Neural cell (in vitro differentiated cells): ENCODE results near the gene MRPS5. TPM values are rescaled to one million over a fixed set of nuclear protein-coding genes. Genes with fewer than 3 reads are reported as not detected.

Experiments
- H2AFZ ChIP-seq: fragments of 200-600, 300-800 bp; sonication (generic), shearing (Covaris generic); 2 replicates; pipeline ENCODE4 v1.6.0; 2014; ENCODE audit warnings: low read depth, mild to moderate bottlenecking, antibody characterized with exemption, low read length, moderate library complexity
- H3F3A ChIP-seq: fragments of 200-600 bp; shearing (Covaris generic); 2 replicates; pipeline ENCODE4 v1.6.1; 2016; ENCODE audit warnings: mild to moderate bottlenecking, moderate library complexity, mixed read lengths, antibody characterized with exemption, low read length; ENCODE audit not compliant: insufficient read depth, poor library complexity, severe bottlenecking
- H3K27ac ChIP-seq: fragments of 200-600, 300-800 bp; sonication (generic), shearing (Covaris generic); 2 replicates; pipeline ENCODE4 v1.5.1; 2014; ENCODE audit warnings: mild to moderate bottlenecking, low read length, moderate library complexity
- H3K27me3 ChIP-seq: fragments of 300-800, 200-600 bp; sonication (generic), shearing (Covaris generic); 2 replicates; pipeline ENCODE4 v1.6.0; 2014; ENCODE audit warnings: mild to moderate bottlenecking, low read depth, low read length, moderate library complexity; ENCODE audit not compliant: insufficient read depth
- H3K36me3 ChIP-seq: fragments of 300-800, 200-600 bp; sonication (generic), shearing (Covaris generic); 2 replicates; pipeline ENCODE4 v1.5.1; 2014; ENCODE audit warnings: mild to moderate bottlenecking, antibody characterized with exemption, low read length, moderate library complexity; ENCODE audit not compliant: insufficient read depth
- H3K4me2 ChIP-seq: fragments of 300-800, 200-600 bp; sonication (generic), shearing (Covaris generic); 2 replicates; pipeline ENCODE4 v1.6.0; 2014; ENCODE audit warnings: mild to moderate bottlenecking, low read length
- H3K4me3 ChIP-seq: fragments of 300-800, 200-600 bp; sonication (generic), shearing (Covaris generic); 2 replicates; pipeline ENCODE4 v1.5.1; 2014; ENCODE audit warnings: mild to moderate bottlenecking, low read length, moderate library complexity
- H3K79me2 ChIP-seq: fragments of 200-600 bp; shearing (Covaris generic); replicated peaks from 2 replicates; pipeline ENCODE4 v1.6.0; 2014; ENCODE audit warnings: mild to moderate bottlenecking, low read length, moderate library complexity; ENCODE audit not compliant: insufficient read depth
- H3K9ac ChIP-seq: fragments of 300-800, 200-600 bp; sonication (generic), shearing (Covaris generic); 2 replicates; pipeline ENCODE4 v1.6.1; 2016; ENCODE audit warnings: mild to moderate bottlenecking, low read length, mixed read lengths
- H3K9me2 ChIP-seq: fragments of 200-600 bp; shearing (Covaris generic); 2 replicates; pipeline ENCODE4 v1.6.1; 2016; ENCODE audit warnings: mild to moderate bottlenecking, low read length, mixed read lengths; ENCODE audit not compliant: insufficient read depth
- H3K9me3 ChIP-seq: fragments of 200-600, 300-800 bp; sonication (generic), shearing (Covaris generic); 2 replicates; pipeline ENCODE4 v1.6.1; 2016; ENCODE audit warnings: mild to moderate bottlenecking, mixed run types, low read length, moderate library complexity, mixed read lengths
- H4K20me1 ChIP-seq: fragments of 200-600 bp; shearing (Covaris generic); 2 replicates; pipeline ENCODE4 v1.6.1; 2016; ENCODE audit warnings: mild to moderate bottlenecking, mixed run types; ENCODE audit not compliant: insufficient read depth
- CTCF ChIP-seq: fragments of 450-650 bp; IDR thresholded peaks from 2 replicates; pipeline ENCODE4 v1.5.1; 2014; ENCODE audit warnings: antibody characterized with exemption, mild to moderate bottlenecking, moderate library complexity; ENCODE audit not compliant: poor library complexity, severe bottlenecking
- EP300 ChIP-seq: fragments of 450-650 bp; conservative IDR thresholded peaks from 2 replicates; pipeline ENCODE4 v1.6.1; 2014; ENCODE audit warnings: antibody characterized with exemption, mild to moderate bottlenecking, moderate library complexity; ENCODE audit not compliant: poor library complexity, severe bottlenecking
- EZH2 ChIP-seq: fragments of 200-600, 300-800 bp; shearing (Covaris generic), sonication (generic); IDR thresholded peaks from 2 replicates; pipeline ENCODE4 v1.6.1; 2014; ENCODE audit warnings: antibody characterized with exemption, low read length, borderline replicate concordance, mild to moderate bottlenecking; ENCODE audit not compliant: insufficient read depth, poor library complexity, severe bottlenecking
- MXI1 ChIP-seq: fragments of 450-650 bp; conservative IDR thresholded peaks from 2 replicates; pipeline ENCODE4 v1.6.1; 2014; ENCODE audit warnings: antibody characterized with exemption, mild to moderate bottlenecking; ENCODE audit not compliant: poor library complexity, severe bottlenecking
- POLR2AphosphoS5 ChIP-seq: IDR thresholded peaks from 2 replicates; pipeline ENCODE4 v1.6.1; 2012
- RAD21 ChIP-seq: fragments of 450-650 bp; conservative IDR thresholded peaks from 2 replicates; pipeline ENCODE4 v1.6.1; 2014; ENCODE audit warnings: antibody characterized with exemption, mild to moderate bottlenecking, moderate library complexity
- REST ChIP-seq: IDR thresholded peaks from 2 replicates; pipeline ENCODE4 v1.6.1; 2012; ENCODE audit warnings: borderline replicate concordance
- SMC3 ChIP-seq: fragments of 450-650 bp; conservative IDR thresholded peaks from 2 replicates; pipeline ENCODE4 v1.6.1; 2014; ENCODE audit warnings: antibody characterized with exemption, mild to moderate bottlenecking, moderate library complexity; ENCODE audit not compliant: poor library complexity
- TAF1 ChIP-seq: IDR thresholded peaks from 2 replicates; pipeline ENCODE4 v1.6.1; 2012; ENCODE audit warnings: low read depth
- polyA plus RNA-seq: library from polyadenylated mRNA; depleted of rRNA; stranded (reverse); fragments of >200 nt; gene quantifications from 2 replicates; pipeline ENCODE4 v1.2.3, GENCODE V29; 2014

Gene MRPS5
- polyA plus RNA-seq, 1 donor from 2014 or later, result 167 TPM

- Histone ChIP-seq H3F3A (no peaks in the 10 kb centered on the region), H3K27ac (no peak overlapping the region), H3K9ac (no peak overlapping the region), H3K36me3 (no peaks in the 10 kb centered on the region), H3K4me3 (no peak overlapping the region), H3K9me3 (peaks cover 8% of the 10 kb centered on the region), H3K79me2 (no peaks in the 10 kb centered on the region), H3K27me3 (no peaks in the 10 kb centered on the region), H4K20me1 (no peaks in the 10 kb centered on the region), H3K9me2 (no peaks in the 10 kb centered on the region), H2AFZ (no peak overlapping the region), H3K4me2 (no peak overlapping the region)
- TF ChIP-seq POLR2AphosphoS5, result no peak
- TF ChIP-seq SMC3, result no peak
- no peak for TF ChIP-seq EZH2
- no peak for TF ChIP-seq TAF1
- TF ChIP-seq RAD21, result no peak
- TF ChIP-seq REST, result no peak
- TF ChIP-seq CTCF, result no peak
- TF ChIP-seq MXI1, result no peak
- no peak for TF ChIP-seq EP300
Observed at GRCh38 chr2:95058989-95059641, 62.5 kb downstream of the MRPS5 start.

- Histone ChIP-seq H3K79me2 (no peaks in the 10 kb centered on the region), H3K4me3 (no peak overlapping the region), H3K27me3 (no peaks in the 10 kb centered on the region), H3K9me2 (no peaks in the 10 kb centered on the region), H3K36me3 (no peaks in the 10 kb centered on the region), H3K4me2 (no peak overlapping the region), H3F3A (no peaks in the 10 kb centered on the region), H3K27ac (no peak overlapping the region), H3K9ac (no peak overlapping the region), H4K20me1 (no peaks in the 10 kb centered on the region), H3K9me3 (peaks cover 8% of the 10 kb centered on the region), H2AFZ (no peak overlapping the region)
- TF ChIP-seq EP300 (no peak), SMC3 (no peak), REST (no peak), CTCF (no peak), MXI1 (no peak), RAD21 (no peak), EZH2 (no peak), TAF1 (no peak), POLR2AphosphoS5 (no peak)
Observed at GRCh38 chr2:95058466-95058988, 63.1 kb downstream of the MRPS5 start.
